DLD1 (cell line): ENCODE data around the gene PCID2.
"Not testable (repeated sequence)": the region's sequence is repeated elsewhere in the genome, so short reads cannot be mapped to it uniquely, and the experiment has no call there.

Experiments
- in situ Hi-C: cut with HindIII; loops from 2 replicates; pipeline ENCODE4 v1.10.0; 2017; ENCODE audit warnings: low sequenced_read_pairs

PCID2 gene

GRCh38 chr13:113167155-113167554 is 41.3 kb downstream of the PCID2 start:
- in situ Hi-C loops, result no loop called here

- in situ Hi-C loops, result no loop called here
Measured at GRCh38 chr13:113166681-113167080, 41.8 kb downstream of the PCID2 start.

- in situ Hi-C loops, result no loop called here
Measured at GRCh38 chr13:113166266-113166665, 42.2 kb downstream of the PCID2 start.

GRCh38 chr13:113164492-113164891 is 44.0 kb downstream of the PCID2 start:
- in situ Hi-C loops, result no loop called here

- in situ Hi-C loops, result no loop called here
Measured at GRCh38 chr13:113162783-113163685, 45.4 kb downstream of the PCID2 start.

- in situ Hi-C loops, result not testable (repeated sequence)
Measured at GRCh38 chr13:113161975-113162374, 46.5 kb downstream of the PCID2 start.

- in situ Hi-C loops, result no loop called here
Measured at GRCh38 chr13:113161433-113161832, 47.0 kb downstream of the PCID2 start.

- in situ Hi-C loops, result no loop called here
Measured at GRCh38 chr13:113160983-113161382, 47.5 kb downstream of the PCID2 start.

GRCh38 chr13:113159701-113160100 is 48.8 kb downstream of the PCID2 start:
- in situ Hi-C loops, result no loop called here

GRCh38 chr13:113158946-113159345 is 49.5 kb downstream of the PCID2 start:
- in situ Hi-C loops, result no loop called here

- in situ Hi-C loops, result no loop called here
Measured at GRCh38 chr13:113157929-113158747, 50.3 kb downstream of the PCID2 start, which contains the start of gene PROZ. PROZ (plus strand) TSS chr13:113158648; CDS start chr13:113158661, 13 bp downstream.

- in situ Hi-C loops, result no loop called here
Measured at GRCh38 chr13:113157206-113157928, 51.1 kb downstream of the PCID2 start.

GRCh38 chr13:113155982-113156655 is 52.4 kb downstream of the PCID2 start:
- in situ Hi-C loops, result no loop called here

- in situ Hi-C loops, result no loop called here
Measured at GRCh38 chr13:113155201-113155600, 53.3 kb downstream of the PCID2 start.

- in situ Hi-C loops, result no loop called here
Measured at GRCh38 chr13:113153810-113154748, 54.4 kb downstream of the PCID2 start.

- in situ Hi-C loops, result no loop called here
Measured at GRCh38 chr13:113152984-113153809, 55.3 kb downstream of the PCID2 start.

GRCh38 chr13:113152691-113152983 is 55.8 kb downstream of the PCID2 start:
- in situ Hi-C loops, result no loop called here

- in situ Hi-C loops, result no loop called here
Measured at GRCh38 chr13:113151745-113152690, 56.5 kb downstream of the PCID2 start.
